ENCODE data around the gene DDX23. TPM values are rescaled to one million over a fixed set of nuclear protein-coding genes. Genes with fewer than 3 reads are reported as not detected.
"Not testable (repeated sequence)": the region's sequence is repeated elsewhere in the genome, so short reads cannot be mapped to it uniquely, and the experiment has no call there.

Gene DDX23
- polyA plus RNA-seq (ENCODE audit: insufficient read length in 10 of 10), result 10 to 100 TPM; 51.5 to 73.6 (median 64.5) TPM
- long read RNA-seq, donor 1, transcript DDX23-201 (17 exons, 3,248 nt), result major isoform, 5 of 6 reads
- long read RNA-seq, donor 1, partial matches to known transcripts, result 0 of 6 reads
- long read RNA-seq, donor 1, other reads (novel, unspliced or antisense), result 0 of 6 reads
- long read RNA-seq, donor 2, partial matches to known transcripts, result 0 of 3 reads
- long read RNA-seq, donor 2, other reads (novel, unspliced or antisense), result 0 of 3 reads
- long read RNA-seq, donor 3, result 0 reads
- long read RNA-seq, donor 4, partial matches to known transcripts, result 0 of 3 reads
- long read RNA-seq, donor 4, other reads (novel, unspliced or antisense), result 0 of 3 reads
- long read RNA-seq, donor 5, partial matches to known transcripts, result 6 of 10 reads
- long read RNA-seq, donor 5, other reads (novel, unspliced or antisense), result 0 of 10 reads
- long read RNA-seq, donor 6, partial matches to known transcripts, result 0 of 5 reads
- long read RNA-seq, donor 6, other reads (novel, unspliced or antisense), result 0 of 5 reads
- long read RNA-seq, donor 7, partial matches to known transcripts, result 0 of 2 reads
- long read RNA-seq, donor 7, other reads (novel, unspliced or antisense), result 0 of 2 reads
- long read RNA-seq, donor 8, partial matches to known transcripts, result 0 of 3 reads
- long read RNA-seq, donor 8, other reads (novel, unspliced or antisense), result 0 of 3 reads
- long read RNA-seq, donor 9, partial matches to known transcripts, result 0 of 2 reads
- long read RNA-seq, donor 9, other reads (novel, unspliced or antisense), result 0 of 2 reads

GRCh38 chr12:48851883-48852733 is at the start of gene DDX23:
Gene DDX23, minus strand, starts transcription at chr12:48852163. Its CDS starts 6,381 bp downstream, at chr12:48845782.
- DNase-seq, result peak; percentile 97 to 99 (median 98)

- DNase-seq, result no peak
These were observed 49.3 kb upstream of the DDX23 start for GRCh38 chr12:48901278-48901677.

GRCh38 chr12:48899651-48900050 is 47.7 kb upstream of the DDX23 start:
- DNase-seq, result no peak

GRCh38 chr12:48894271-48894670 is 42.3 kb upstream of the DDX23 start:
- no peak for DNase-seq

- peak; percentile 62 to 91 (median 85) for DNase-seq
These were observed 38.9 kb upstream of the DDX23 start for GRCh38 chr12:48890657-48891418.

GRCh38 chr12:48889679-48890078 is 37.7 kb upstream of the DDX23 start:
- DNase-seq, result no peak

GRCh38 chr12:48883305-48884161 is 31.6 kb upstream of the DDX23 start:
- DNase-seq, result no peak

GRCh38 chr12:48882972-48883304 is 31.0 kb upstream of the DDX23 start:
- DNase-seq, result no peak

GRCh38 chr12:48882315-48882687 is 30.3 kb upstream of the DDX23 start:
- peak in 2 of 3 donors; percentile 29 to 55 for DNase-seq

GRCh38 chr12:48881686-48882314 is 29.8 kb upstream of the DDX23 start:
- DNase-seq, result no peak

GRCh38 chr12:48880647-48881046 is 28.7 kb upstream of the DDX23 start:
- no peak for DNase-seq

- DNase-seq, result no peak
These were observed 26.6 kb upstream of the DDX23 start for GRCh38 chr12:48878548-48878947.

- DNase-seq, result peak in 1 of 3 donors; percentile 32
These were observed 24.1 kb upstream of the DDX23 start for GRCh38 chr12:48875944-48876515.

- DNase-seq, result not testable (repeated sequence)
These were observed 21.6 kb upstream of the DDX23 start for GRCh38 chr12:48873534-48873933.

GRCh38 chr12:48873096-48873495 is 21.1 kb upstream of the DDX23 start:
- no peak for DNase-seq

- DNase-seq, result no peak
These were observed 17.2 kb upstream of the DDX23 start for GRCh38 chr12:48869191-48869590.

- DNase-seq, result no peak
These were observed 16.5 kb upstream of the DDX23 start for GRCh38 chr12:48868451-48868850.

- DNase-seq, result no peak
These were observed 14.2 kb upstream of the DDX23 start for GRCh38 chr12:48866052-48866711.

Data from muscle of back (tissue), 13 donors.